HG03439 (cell line): ENCODE results near the gene SEMG2.

Experiments used
- ATAC-seq: cut with Tn5 transposase; IDR thresholded peaks from one replicate; pipeline ENCODE4 v1.9.1; 2021; ENCODE audit warnings: mild to moderate bottlenecking, moderate library complexity; ENCODE audit not compliant: unreplicated experiment

SEMG2 gene

GRCh38 chr20:45221076-45221475, at the start of gene SEMG2:
SEMG2 (plus strand) TSS chr20:45221373; CDS start chr20:45221390, 17 bp downstream.
- ATAC-seq = no peak

GRCh38 chr20:45173522-45173921, 47.7 kb upstream of the SEMG2 start:
- no peak for ATAC-seq

- ATAC-seq = no peak
Observed at GRCh38 chr20:45174434-45175364, 46.5 kb upstream of the SEMG2 start, which contains the start of gene PI3. PI3 (plus strand) TSS chr20:45174902; CDS start chr20:45174923, 21 bp downstream.

GRCh38 chr20:45176526-45177267, 44.5 kb upstream of the SEMG2 start:
- no peak for ATAC-seq

GRCh38 chr20:45179166-45179565, 42.0 kb upstream of the SEMG2 start:
- no peak for ATAC-seq

GRCh38 chr20:45181639-45182038, 39.5 kb upstream of the SEMG2 start:
- ATAC-seq = no peak

- no peak for ATAC-seq
Observed at GRCh38 chr20:45183084-45183483, 38.1 kb upstream of the SEMG2 start.

GRCh38 chr20:45187693-45188092, 33.5 kb upstream of the SEMG2 start:
- no peak for ATAC-seq

- no peak for ATAC-seq
Observed at GRCh38 chr20:45189067-45189609, 32.0 kb upstream of the SEMG2 start.

- no peak for ATAC-seq
Observed at GRCh38 chr20:45189861-45190260, 31.3 kb upstream of the SEMG2 start.

GRCh38 chr20:45191926-45192325, 29.2 kb upstream of the SEMG2 start:
- no peak for ATAC-seq

- no peak for ATAC-seq
Observed at GRCh38 chr20:45193331-45193730, 27.8 kb upstream of the SEMG2 start.

- no peak for ATAC-seq
Observed at GRCh38 chr20:45206725-45207124, 14.4 kb upstream of the SEMG2 start, which contains the start of gene SEMG1. SEMG1 (plus strand) TSS chr20:45207033; CDS start chr20:45207054, 21 bp downstream.

GRCh38 chr20:45209924-45210323, 11.2 kb upstream of the SEMG2 start:
- no peak for ATAC-seq

GRCh38 chr20:45211569-45212474, 9.4 kb upstream of the SEMG2 start:
- no peak for ATAC-seq

GRCh38 chr20:45212836-45213235, 8.3 kb upstream of the SEMG2 start:
- no peak for ATAC-seq

GRCh38 chr20:45218124-45218523, 3.0 kb upstream of the SEMG2 start:
- ATAC-seq = no peak

GRCh38 chr20:45218636-45219035, 2.5 kb upstream of the SEMG2 start:
- ATAC-seq = no peak

GRCh38 chr20:45223136-45223535, 2.0 kb downstream of the SEMG2 start:
- no peak for ATAC-seq

GRCh38 chr20:45226287-45226686, 5.1 kb downstream of the SEMG2 start:
- ATAC-seq = no peak
